K562 (cell line): ENCODE measurements around the gene AGRP. TPM values are rescaled to one million over a fixed set of nuclear protein-coding genes. Genes with fewer than 3 reads are reported as not detected.

ENCODE experiments used
- ARID3B ChIP-seq: fragments of 250-450 bp; sonication (Bioruptor Pico); IDR thresholded peaks from 2 replicates; pipeline ENCODE4 v1.4.0; 2020; ENCODE audit warnings: borderline replicate concordance
- ATF4 ChIP-seq: fragments of 450-650 bp; formaldehyde crosslinking; IDR thresholded peaks from 2 replicates; pipeline ENCODE4 v1.4.0; 2022; ENCODE audit warnings: mild to moderate bottlenecking, moderate library complexity
- BACH1 ChIP-seq: fragments of 200-800 bp; sonication (Bioruptor generic); IDR thresholded peaks from 2 replicates; pipeline ENCODE4 v1.6.1; 2016; ENCODE audit warnings: missing genetic modification characterization, missing compliant biosample characterization
- CBX3 ChIP-seq, 2 experiments: IDR thresholded peaks; 1 replicate in 1 of 2; 2 replicates in 1 of 2; pipeline ENCODE4 v1.6.1; 2012; ENCODE audit warnings: inconsistent platforms in 2 of 2, low read length in 2 of 2, borderline replicate concordance in 1 of 2, control low read depth in 1 of 2
- CEBPG ChIP-seq, 3 experiments: fragments of 200-800 bp in 1 of 3; sonication (Bioruptor generic) in 1 of 3; sonication (generic) in 1 of 3; formaldehyde crosslinking in 1 of 3; IDR thresholded peaks in 2 of 3; conservative IDR thresholded peaks in 1 of 3; 2 replicates each; pipeline versions ENCODE4 v1.6.1 to v1.8.0; 2016 to 2022; ENCODE audit warnings: missing compliant biosample characterization in 2 of 3, missing genetic modification characterization in 2 of 3, mild to moderate bottlenecking in 1 of 3, missing genetic modification reagents in 1 of 3
- CTBP1 ChIP-seq: fragments of 450-650 bp; IDR thresholded peaks from 2 replicates; pipeline ENCODE4 v1.6.1; 2016; ENCODE audit warnings: borderline replicate concordance
- GTF2B ChIP-seq: IDR thresholded peaks from 2 replicates; pipeline ENCODE4 v1.6.1; 2011; ENCODE audit not compliant: insufficient read length; ENCODE audit errors: extremely low read depth
- HDGF ChIP-seq: fragments of 450-650 bp; IDR thresholded peaks from 2 replicates; pipeline ENCODE4 v1.6.1; 2016
- HMBOX1 ChIP-seq: sonication (generic); IDR thresholded peaks from 2 replicates; pipeline ENCODE4 v1.6.1; 2016
- IRF1 ChIP-seq: sonication (generic); formaldehyde crosslinking; IDR thresholded peaks from 2 replicates; pipeline ENCODE4 v1.8.0; 2022; ENCODE audit warnings: missing genetic modification reagents, mild to moderate bottlenecking, borderline replicate concordance
- JUND ChIP-seq, 2 experiments: IDR thresholded peaks; 2 replicates in 1 of 2; 3 replicates in 1 of 2; pipeline ENCODE4 v1.6.1; 2011; ENCODE audit warnings: borderline replicate concordance in 2 of 2, low read depth in 2 of 2, low read length in 2 of 2, improper control_type of control experiment in 1 of 2, missing biosample characterization in 1 of 2, missing genetic modification characterization in 1 of 2, missing genetic modification reagents in 1 of 2
- KAT8 ChIP-seq: fragments of 450-650 bp; IDR thresholded peaks from 2 replicates; pipeline ENCODE4 v1.6.1; 2016; ENCODE audit warnings: low read depth, mild to moderate bottlenecking
- PCBP1 ChIP-seq: fragments of 200-400 bp; formaldehyde crosslinking; IDR thresholded peaks from 2 replicates; pipeline ENCODE4 v1.6.1; 2018; ENCODE audit warnings: mild to moderate bottlenecking, low read depth, low read length; ENCODE audit not compliant: poor library complexity, severe bottlenecking
- POLR2AphosphoS5 ChIP-seq: IDR thresholded peaks from 2 replicates; pipeline ENCODE4 v1.6.1; 2011; ENCODE audit warnings: mild to moderate bottlenecking, low read depth, low read length, moderate library complexity; ENCODE audit not compliant: control insufficient read depth, insufficient read depth
- RAD21 ChIP-seq, 2 experiments: fragments of 250-450 bp in 1 of 2; fragments of 450-650 bp in 1 of 2; sonication (Bioruptor Pico) in 1 of 2; formaldehyde crosslinking in 1 of 2; IDR thresholded peaks in 1 of 2; conservative IDR thresholded peaks in 1 of 2; 2 replicates each; pipeline versions ENCODE4 v1.4.0 to v1.8.0; 2020 to 2022; ENCODE audit warnings: mild to moderate bottlenecking in 2 of 2, moderate library complexity in 1 of 2
- SMARCA4 ChIP-seq: fragments of 450-650 bp; IDR thresholded peaks from 2 replicates; pipeline ENCODE4 v1.6.1; 2016
- SNRNP70 ChIP-seq: fragments of 200-400 bp; formaldehyde crosslinking; optimal IDR thresholded peaks from 2 replicates; pipeline ENCODE3; 2017; ENCODE audit warnings: low read depth, low read length
- TFAM ChIP-seq: fragments of 250-450 bp; sonication (Bioruptor Pico); conservative IDR thresholded peaks from 2 replicates; pipeline ENCODE4 v1.5.0; 2021; ENCODE audit warnings: mild to moderate bottlenecking, moderate library complexity
- ZKSCAN1 ChIP-seq: fragments of 150-350 bp; IDR thresholded peaks from 2 replicates; pipeline ENCODE4 v1.6.1; 2016; ENCODE audit warnings: low read depth, low read length
- ZNF140 ChIP-seq: fragments of 250-450 bp; sonication (Bioruptor Pico); IDR thresholded peaks from 2 replicates; pipeline ENCODE4 v1.8.0; 2021; ENCODE audit warnings: moderate library complexity, mild to moderate bottlenecking, inconsistent platforms
- ZNF384 ChIP-seq: IDR thresholded peaks from 2 replicates; pipeline ENCODE4 v1.6.1; 2012; ENCODE audit warnings: low read depth, low read length, improper control_type of control experiment
- ZNF41 ChIP-seq: fragments of 250-450 bp; sonication (Bioruptor Pico); conservative IDR thresholded peaks from 2 replicates; pipeline ENCODE4 v1.4.0; 2020; ENCODE audit warnings: mild to moderate bottlenecking
- polyA plus RNA-seq, 8 experiments: library from polyadenylated mRNA; depleted of rRNA in 4 of 8; stranded (reverse) in 5 of 8; unstranded in 3 of 8; fragments of >200 nt; fragmentation: Nextera tagmentation in 2 of 8; fragmentation: Illumina TruSeq in 1 of 8; extraction: Ambion mirVana in 2 of 8; extraction: Trizol in 1 of 8; gene quantifications; 2 replicates each; pipeline versions ENCODE4 v1.2.1 to v1.2.3, GENCODE V29; 2011 to 2014; ENCODE audit warnings: inconsistent platforms in 1 of 8, missing spikeins in 1 of 8
- total RNA-seq, 7 experiments: library from RNA; depleted of rRNA in 6 of 7; stranded (reverse); fragments of >200 nt in 6 of 7; fragmentation: Illumina TruSeq in 2 of 7; extraction: Trizol in 2 of 7; gene quantifications; 2 replicates each; pipeline versions ENCODE4 v1.2.1 to v1.2.3, GENCODE V29; 2011 to 2021; ENCODE audit warnings: low replicate concordance in 1 of 7

The AGRP gene
- total and polyA plus RNA-seq, 9 of the 15 experiments (the other 6 are each of a cell fraction or from before 2014, with no cell fraction given): not detected

GRCh38 chr16:67481561-67482232 lies 1.6 kb downstream of the AGRP start (continued):
- no peak for TF ChIP-seq ZKSCAN1
- no peak for TF ChIP-seq RAD21 (CRISPR knock-in tag; conservative IDR thresholded peaks at IDR 0.05 in 1 of 2, IDR thresholded peaks at IDR 0.05 in 1 of 2)
- TF ChIP-seq CEBPG (CRISPR knock-in tag; IDR thresholded peaks at IDR 0.05): 0 out of 2 replicates have a peak, but pooled peaks have one; percentile 28
- TF ChIP-seq CEBPG (tag; conservative IDR thresholded peaks at IDR 0.05 in 1 of 2, IDR thresholded peaks at IDR 0.05 in 1 of 2): no peak
- TF ChIP-seq KAT8: no peak
- TF ChIP-seq CBX3 (IDR thresholded peaks at IDR 0.05; ENCODE audit: borderline replicate concordance in 1 of 2, low read length in 2 of 2): no peak
- TF ChIP-seq ARID3B (CRISPR knock-in tag): no peak
- TF ChIP-seq ZNF384: no peak
- 0 out of 2 replicates have a peak, but pooled peaks have one; percentile 42 for TF ChIP-seq IRF1
- no peak for TF ChIP-seq ZNF41
- TF ChIP-seq HDGF: peak; percentile 87
- peak; percentile 31; the same call in 1 of the 2 replicates for TF ChIP-seq POLR2AphosphoS5
- TF ChIP-seq CTBP1: no peak; the same call in 1 of the 2 replicates
- TF ChIP-seq HMBOX1: no peak
- TF ChIP-seq SNRNP70: no peak
- TF ChIP-seq SMARCA4: 0 out of 2 replicates have a peak, but pooled peaks have one; percentile 66
- TF ChIP-seq BACH1 (tag): no peak
- no peak for TF ChIP-seq JUND (IDR thresholded peaks at IDR 0.05; ENCODE audit: borderline replicate concordance, low read depth, low read length)
- no peak for TF ChIP-seq JUND (tag; IDR thresholded peaks at IDR 0.05; ENCODE audit: borderline replicate concordance, low read depth, low read length)
- no peak for TF ChIP-seq PCBP1
- TF ChIP-seq TFAM (CRISPR knock-in tag): no peak
- no peak for TF ChIP-seq ATF4 (CRISPR knock-in tag)
- TF ChIP-seq GTF2B: no peak
- TF ChIP-seq ZNF140 (CRISPR knock-in tag): no peak
